ENCODE measurements around the gene TALDO1.

TALDO1 gene

DNA sequence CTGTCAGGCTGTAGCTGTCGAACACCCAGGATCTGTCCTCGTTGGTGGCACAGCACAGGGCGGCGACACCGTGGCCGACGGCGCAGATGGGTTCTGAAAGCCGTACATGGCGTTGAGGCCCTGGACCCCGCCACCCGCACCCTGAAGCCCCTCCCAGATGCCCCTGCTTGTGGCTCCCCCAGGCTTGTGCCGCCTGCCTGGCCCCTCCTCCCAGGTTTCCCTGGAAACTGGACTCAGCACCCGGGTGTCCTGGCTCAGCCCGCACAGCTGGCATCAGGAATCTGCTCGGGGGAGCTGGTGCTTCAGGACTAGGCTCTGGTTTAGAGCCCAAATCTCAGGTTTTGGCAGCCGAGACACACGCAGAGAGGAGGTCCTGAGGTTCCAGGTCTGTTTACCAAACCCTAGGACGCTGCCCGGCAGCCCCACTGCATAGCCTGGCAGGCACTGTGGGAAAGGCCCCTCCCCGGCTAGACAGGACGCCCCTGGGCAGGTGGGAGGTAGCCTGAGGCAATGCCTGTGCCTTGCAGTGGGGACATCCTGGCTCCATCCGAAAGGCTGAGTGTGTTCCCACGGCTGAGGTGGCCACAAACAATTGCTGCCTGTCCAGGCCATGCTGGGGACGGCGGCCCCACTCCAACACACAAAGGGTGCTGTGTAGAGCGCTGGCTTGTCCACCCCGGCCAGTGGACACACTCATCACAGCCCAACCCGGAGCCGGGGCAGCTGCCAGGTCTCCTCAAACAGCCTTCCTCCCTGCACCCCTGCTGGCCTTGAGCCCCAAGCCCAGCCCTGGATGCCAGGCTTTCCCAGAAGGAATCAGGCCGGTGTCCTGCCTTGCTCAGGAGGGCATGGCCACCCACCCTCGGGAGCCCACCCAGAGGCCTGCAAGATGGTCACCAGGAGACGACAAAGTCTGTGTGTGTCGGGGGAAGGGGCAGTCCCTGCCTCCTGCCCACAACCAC lies 25.4 kb downstream of the TALDO1 start:
- Histone ChIP-seq H3K27me3 (ENCODE audit: insufficient read depth, low read length, poor library complexity, severe bottlenecking) (no peaks in the 10 kb centered on the region), H4K20me1 (ENCODE audit: insufficient read depth, low read length, poor library complexity, severe bottlenecking) (peaks cover 35% of the 10 kb centered on the region), H3K36me3 (ENCODE audit: insufficient read depth, low read length) (peaks cover 15% of the 10 kb centered on the region; the same call in 1 of the 2 replicates), H3K9ac (ENCODE audit: low read depth, low read length, poor library complexity, severe bottlenecking) (no peak overlapping the region), H3K4me3 (ENCODE audit: low read length, poor library complexity, severe bottlenecking) (no peak overlapping the region), H3K79me2 (ENCODE audit: insufficient read depth, low read length) (peaks cover 48% of the 10 kb centered on the region), H3K9me2 (replicated peaks; ENCODE audit: low read depth, low read length) (no peaks in the 10 kb centered on the region), H3K4me1 (ENCODE audit: insufficient read depth, low read length, poor library complexity, severe bottlenecking) (peaks cover 14% of the 10 kb centered on the region), H3F3A (ENCODE audit: low read depth) (no peaks in the 10 kb centered on the region), H3K4me2 (ENCODE audit: low read depth, low read length, poor library complexity, severe bottlenecking) (no peak overlapping the region), H2AFZ (ENCODE audit: low read length) (no peak overlapping the region), H3K9me3 (ENCODE audit: insufficient read depth, low read depth, low read length) (no peaks in the 10 kb centered on the region)
- TF ChIP-seq EZH2phosphoT487 (IDR thresholded peaks at IDR 0.05; ENCODE audit: borderline replicate concordance): no peak
- TF ChIP-seq, protein P1, sequence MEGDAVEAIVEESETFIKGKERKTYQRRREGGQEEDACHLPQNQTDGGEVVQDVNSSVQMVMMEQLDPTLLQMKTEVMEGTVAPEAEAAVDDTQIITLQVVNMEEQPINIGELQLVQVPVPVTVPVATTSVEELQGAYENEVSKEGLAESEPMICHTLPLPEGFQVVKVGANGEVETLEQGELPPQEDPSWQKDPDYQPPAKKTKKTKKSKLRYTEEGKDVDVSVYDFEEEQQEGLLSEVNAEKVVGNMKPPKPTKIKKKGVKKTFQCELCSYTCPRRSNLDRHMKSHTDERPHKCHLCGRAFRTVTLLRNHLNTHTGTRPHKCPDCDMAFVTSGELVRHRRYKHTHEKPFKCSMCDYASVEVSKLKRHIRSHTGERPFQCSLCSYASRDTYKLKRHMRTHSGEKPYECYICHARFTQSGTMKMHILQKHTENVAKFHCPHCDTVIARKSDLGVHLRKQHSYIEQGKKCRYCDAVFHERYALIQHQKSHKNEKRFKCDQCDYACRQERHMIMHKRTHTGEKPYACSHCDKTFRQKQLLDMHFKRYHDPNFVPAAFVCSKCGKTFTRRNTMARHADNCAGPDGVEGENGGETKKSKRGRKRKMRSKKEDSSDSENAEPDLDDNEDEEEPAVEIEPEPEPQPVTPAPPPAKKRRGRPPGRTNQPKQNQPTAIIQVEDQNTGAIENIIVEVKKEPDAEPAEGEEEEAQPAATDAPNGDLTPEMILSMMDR (conservative IDR thresholded peaks at IDR 0.05; ENCODE audit: low read length): no peak

DNA sequence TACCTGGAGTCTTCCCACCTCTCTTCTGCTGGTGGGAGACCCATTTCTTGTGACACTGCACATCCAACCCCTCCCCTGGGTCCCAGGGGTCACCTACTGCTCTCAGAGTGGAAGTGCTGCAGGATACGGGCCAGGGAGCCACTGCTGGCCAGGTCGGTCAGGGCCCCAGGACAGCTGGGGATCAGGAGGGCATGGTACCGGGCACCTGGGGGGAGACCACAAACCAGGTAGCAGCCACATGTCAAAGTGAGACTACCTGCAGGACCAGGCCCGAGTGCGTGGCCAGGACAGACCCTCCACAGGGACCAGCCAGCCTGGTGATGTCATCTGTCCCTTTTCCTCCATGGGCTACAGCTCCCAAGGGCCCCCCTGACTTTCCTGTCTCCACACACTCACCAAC lies 26.2 kb downstream of the TALDO1 start:
- Histone ChIP-seq H3K4me3 (ENCODE audit: low read length, poor library complexity, severe bottlenecking) (no peak overlapping the region), H3K9me3 (ENCODE audit: insufficient read depth, low read depth, low read length) (no peaks in the 10 kb centered on the region), H3F3A (ENCODE audit: low read depth) (no peaks in the 10 kb centered on the region), H3K4me1 (ENCODE audit: insufficient read depth, low read length, poor library complexity, severe bottlenecking) (peaks cover 18% of the 10 kb centered on the region), H2AFZ (ENCODE audit: low read length) (no peak overlapping the region), H3K27me3 (ENCODE audit: insufficient read depth, low read length, poor library complexity, severe bottlenecking) (no peaks in the 10 kb centered on the region), H3K79me2 (ENCODE audit: insufficient read depth, low read length) (peaks cover 55% of the 10 kb centered on the region), H4K20me1 (ENCODE audit: insufficient read depth, low read length, poor library complexity, severe bottlenecking) (peaks cover 39% of the 10 kb centered on the region), H3K36me3 (ENCODE audit: insufficient read depth, low read length) (peaks cover 15% of the 10 kb centered on the region; the same call in 1 of the 2 replicates), H3K9me2 (replicated peaks; ENCODE audit: low read depth, low read length) (no peaks in the 10 kb centered on the region), H3K4me2 (ENCODE audit: low read depth, low read length, poor library complexity, severe bottlenecking) (no peak overlapping the region), H3K9ac (ENCODE audit: low read depth, low read length, poor library complexity, severe bottlenecking) (no peak overlapping the region)
- no peak for TF ChIP-seq EZH2phosphoT487 (IDR thresholded peaks at IDR 0.05; ENCODE audit: borderline replicate concordance)
- TF ChIP-seq, protein P1 (conservative IDR thresholded peaks at IDR 0.05; ENCODE audit: low read length): no peak

DNA sequence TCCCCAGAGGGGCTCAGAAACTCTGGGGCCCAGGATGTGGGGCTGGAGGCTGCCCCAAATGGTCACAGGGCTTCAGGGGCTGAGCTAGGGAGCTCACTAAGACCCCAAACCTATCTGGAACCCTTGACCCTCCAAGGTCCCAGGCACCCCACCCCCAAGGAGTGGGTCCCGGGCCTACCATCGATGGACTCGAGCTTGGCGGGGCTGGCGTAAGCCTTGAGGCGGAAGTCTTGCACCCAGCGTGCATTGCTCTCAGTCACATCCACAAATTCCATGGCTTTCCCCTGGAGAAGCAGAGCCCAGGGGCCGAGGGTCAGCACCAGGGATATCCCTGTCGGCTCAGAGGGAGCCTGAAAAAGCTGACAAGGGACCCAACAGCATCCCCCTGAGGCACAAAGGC lies 26.6 kb downstream of the TALDO1 start:
- H3K9me3 ChIP-seq (ENCODE audit: insufficient read depth, low read depth, low read length): no peaks in the 10 kb centered on the region
- no peak overlapping the region for H3K4me3 ChIP-seq (ENCODE audit: low read length, poor library complexity, severe bottlenecking)
- H3K27me3 ChIP-seq (ENCODE audit: insufficient read depth, low read length, poor library complexity, severe bottlenecking): no peaks in the 10 kb centered on the region
- H3K4me1 ChIP-seq (ENCODE audit: insufficient read depth, low read length, poor library complexity, severe bottlenecking): peaks cover 22% of the 10 kb centered on the region
- peaks cover 41% of the 10 kb centered on the region for H4K20me1 ChIP-seq (ENCODE audit: insufficient read depth, low read length, poor library complexity, severe bottlenecking)
- no peak overlapping the region for H2AFZ ChIP-seq (ENCODE audit: low read length)
- H3K9ac ChIP-seq (ENCODE audit: low read depth, low read length, poor library complexity, severe bottlenecking): no peak overlapping the region
- TF ChIP-seq EZH2phosphoT487 (IDR thresholded peaks at IDR 0.05; ENCODE audit: borderline replicate concordance): no peak
- TF ChIP-seq, protein P1 (conservative IDR thresholded peaks at IDR 0.05; ENCODE audit: low read length): no peak
- no peak overlapping the region for H3K4me2 ChIP-seq (ENCODE audit: low read depth, low read length, poor library complexity, severe bottlenecking)
- H3K79me2 ChIP-seq (ENCODE audit: insufficient read depth, low read length): peaks cover 59% of the 10 kb centered on the region
- H3K36me3 ChIP-seq (ENCODE audit: insufficient read depth, low read length): peaks cover 15% of the 10 kb centered on the region; the same call in 1 of the 2 replicates
- H3K9me2 ChIP-seq (replicated peaks; ENCODE audit: low read depth, low read length): no peaks in the 10 kb centered on the region
- no peaks in the 10 kb centered on the region for H3F3A ChIP-seq (ENCODE audit: low read depth)

Data from Loucy (cell line).